ENCODE measurements around the gene THRB.

Gene THRB

DNA sequence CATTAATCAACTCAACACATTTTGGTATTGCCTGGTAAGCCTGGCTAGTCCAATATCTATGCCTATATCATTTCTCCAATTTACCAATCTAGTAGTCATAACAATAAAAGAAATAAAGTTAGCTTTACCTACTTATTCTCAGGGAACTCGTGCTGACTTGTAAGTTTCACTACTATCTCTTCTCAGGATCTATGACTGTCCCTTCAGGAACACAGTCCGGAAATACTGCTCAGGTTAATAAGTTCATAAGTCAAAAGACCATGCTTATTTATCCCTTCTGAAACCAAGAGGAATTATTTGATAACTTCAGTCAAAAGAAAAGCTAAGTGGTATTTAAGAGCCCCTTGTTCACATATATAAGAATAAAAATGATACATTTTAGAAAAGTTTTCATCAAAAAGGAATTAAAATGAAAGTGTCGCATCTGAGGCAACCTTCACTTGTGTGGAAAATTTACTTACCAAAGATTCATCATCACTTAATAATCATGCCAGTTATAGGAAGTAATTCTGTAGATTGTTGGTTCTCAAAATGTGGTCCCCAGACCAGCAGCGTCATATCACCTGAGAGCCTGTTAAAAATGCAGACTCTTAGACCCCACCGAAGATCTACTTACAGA is 15.5 kb upstream of the THRB start:
- no peak for DNase-seq

DNA sequence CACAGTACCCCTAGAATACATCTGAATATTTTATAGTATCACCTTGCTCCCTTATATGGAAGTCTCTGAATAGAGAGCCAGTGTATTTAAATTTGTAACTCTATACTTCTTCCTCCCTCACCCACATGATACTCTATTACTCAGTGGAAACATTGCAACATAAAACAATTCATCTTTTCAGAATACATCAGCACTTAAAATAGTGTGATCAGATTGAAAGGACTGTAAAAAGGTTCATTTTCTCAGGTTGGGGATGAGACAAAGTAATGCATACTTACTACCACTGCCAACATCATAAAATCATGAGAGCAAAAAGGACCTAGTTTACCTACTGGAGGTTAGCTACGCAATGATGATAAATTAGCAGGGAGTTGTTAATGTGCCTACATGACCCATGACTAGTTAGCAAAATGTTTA is 13.8 kb upstream of the THRB start:
- DNase-seq = no peak

DNA sequence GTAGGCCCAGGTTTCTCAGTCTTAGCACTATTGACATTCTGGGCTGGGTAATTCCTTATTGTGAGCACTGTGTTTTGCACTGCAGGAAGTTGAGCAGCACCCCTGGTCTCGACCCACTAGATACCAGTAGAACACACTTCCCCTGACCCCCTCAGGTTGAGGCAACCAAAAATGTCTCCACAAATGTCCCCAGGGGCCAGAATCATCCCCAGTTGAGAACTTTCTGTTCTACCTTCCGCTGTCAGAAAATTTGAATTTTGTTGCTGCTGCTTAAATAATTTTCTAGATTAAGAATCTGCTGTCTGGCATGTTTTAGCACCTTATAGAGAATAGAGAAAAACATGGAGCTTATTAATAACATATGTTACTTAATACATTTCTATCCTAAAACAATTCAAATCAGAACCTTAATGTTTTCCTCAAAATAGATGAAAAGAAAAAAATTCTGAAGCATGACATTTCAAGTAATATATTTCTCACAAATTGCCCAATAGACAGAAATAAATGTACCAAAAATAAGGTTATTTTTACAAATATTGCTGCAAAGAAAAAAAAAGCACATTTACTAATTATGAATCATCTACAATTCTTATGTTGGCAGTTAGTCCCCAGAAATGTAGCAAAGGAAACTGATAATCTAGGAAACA is 13.2 kb upstream of the THRB start:
- no peak for DNase-seq

DNA sequence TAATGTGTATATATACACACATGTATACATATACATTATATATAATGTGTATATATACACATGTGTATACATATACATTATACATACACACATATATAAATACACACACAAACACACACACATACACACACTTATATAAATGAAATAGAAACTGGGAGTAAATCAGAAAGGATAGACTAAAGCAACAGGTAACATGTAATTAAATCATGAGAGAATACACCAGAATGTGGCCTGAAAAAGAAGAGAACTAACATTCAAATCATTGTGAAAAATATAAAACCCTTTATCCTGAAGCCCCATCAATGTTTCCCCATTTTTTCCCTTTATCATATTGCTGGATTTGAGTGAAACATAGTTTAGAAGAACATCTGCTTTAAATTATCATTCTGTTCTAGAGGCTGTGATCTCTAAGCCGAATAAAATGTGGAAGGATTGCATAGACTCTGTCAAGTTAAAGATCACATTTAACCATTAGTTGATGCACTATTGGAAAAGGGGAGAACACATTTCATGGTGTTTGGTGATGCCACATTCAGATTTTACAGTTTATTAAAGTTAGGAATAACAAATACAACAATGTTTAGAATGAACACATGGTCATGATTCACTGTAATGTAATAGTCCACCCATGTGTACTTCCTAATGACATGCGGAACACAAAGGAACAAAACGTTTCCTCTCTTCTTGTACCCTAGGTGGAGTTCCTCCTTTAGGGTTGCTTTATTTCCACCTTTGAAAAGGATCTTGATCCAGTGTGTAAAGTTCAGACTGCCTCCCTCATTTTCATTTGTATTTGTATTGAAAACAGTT is 12.5 kb upstream of the THRB start:
- no peak for DNase-seq

DNA sequence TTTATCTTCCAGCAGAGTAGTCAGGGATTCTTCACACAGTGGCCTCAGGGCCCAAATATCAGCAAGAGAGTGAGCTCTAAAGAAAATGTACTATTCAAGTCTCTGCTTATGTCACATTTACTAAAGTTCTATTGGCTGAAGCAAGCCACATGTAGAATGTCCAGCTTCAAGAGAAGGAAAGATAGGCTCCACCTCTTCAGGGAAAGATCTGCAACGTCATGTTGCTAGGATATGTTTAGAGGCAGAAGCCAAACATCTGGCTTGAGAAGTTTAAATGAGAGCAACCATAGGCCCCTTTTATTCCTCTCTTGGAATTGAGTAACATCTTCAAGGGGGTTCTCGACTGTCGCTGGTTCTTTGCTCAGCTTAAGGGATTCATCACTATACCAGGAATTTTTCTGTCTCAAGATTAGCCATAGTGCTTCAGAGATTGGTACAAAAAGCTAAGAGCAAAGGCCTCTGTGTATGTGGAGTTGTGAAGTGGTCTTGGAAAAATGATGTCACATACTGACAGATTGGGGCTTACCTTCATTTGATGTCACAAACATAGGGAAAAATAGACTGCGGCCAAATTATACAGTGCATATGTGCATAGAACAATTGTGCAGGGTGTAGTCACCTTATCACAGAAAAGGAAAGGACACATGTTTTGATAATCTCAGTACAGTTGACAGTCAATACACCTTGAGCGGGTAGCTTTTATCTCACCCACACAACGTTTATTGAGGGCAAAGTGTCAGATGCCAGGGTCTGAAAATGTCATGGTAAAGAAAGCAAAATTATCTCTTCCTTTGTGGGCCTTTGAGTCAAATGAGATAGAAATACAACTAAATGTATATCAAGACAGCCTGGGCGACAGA is 11.3 kb upstream of the THRB start:
- no peak for DNase-seq

DNA sequence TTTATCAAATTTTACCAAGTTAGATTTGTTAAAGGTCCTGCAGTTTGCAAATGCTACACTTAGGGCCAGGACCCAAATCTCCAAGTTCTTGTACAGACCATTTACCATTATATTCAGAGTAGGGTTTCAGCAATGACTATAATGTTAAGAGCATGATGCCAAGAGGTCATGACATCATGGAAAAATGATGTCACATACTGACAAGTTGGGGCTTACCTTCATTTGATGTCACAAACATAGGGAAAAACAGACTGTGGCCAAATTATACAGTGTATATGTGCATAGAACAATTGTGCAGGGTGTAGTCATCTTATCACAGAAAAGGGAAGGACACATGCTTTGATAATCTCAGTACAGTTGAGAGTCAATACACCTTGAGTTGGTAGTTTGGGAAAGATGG is 10.1 kb upstream of the THRB start:
- DNase-seq = no peak

DNA sequence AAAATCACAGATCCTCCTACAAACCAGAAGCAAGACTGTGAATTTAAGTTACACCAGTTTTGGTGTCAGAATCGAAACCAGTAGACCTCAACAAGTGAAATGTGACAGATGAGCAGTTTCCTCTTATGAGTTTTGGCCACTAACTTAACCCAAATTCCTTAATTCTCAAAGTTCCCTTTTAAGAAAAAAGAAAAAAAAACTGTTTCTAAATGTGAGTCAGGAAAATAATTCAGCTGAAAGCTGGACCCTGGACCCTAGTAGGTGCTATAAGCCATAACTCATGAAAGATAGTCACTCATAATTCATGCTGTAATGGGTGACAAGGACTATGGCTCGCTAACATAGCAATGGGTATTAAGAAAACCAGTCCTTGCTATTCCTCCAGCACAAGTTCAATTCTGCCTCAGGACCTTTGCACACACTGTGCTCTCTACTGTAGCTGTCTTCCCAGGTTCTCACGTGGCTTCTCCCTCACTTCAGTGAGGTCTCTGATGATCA is 9.0 kb upstream of the THRB start:
- DNase-seq = no peak

DNA sequence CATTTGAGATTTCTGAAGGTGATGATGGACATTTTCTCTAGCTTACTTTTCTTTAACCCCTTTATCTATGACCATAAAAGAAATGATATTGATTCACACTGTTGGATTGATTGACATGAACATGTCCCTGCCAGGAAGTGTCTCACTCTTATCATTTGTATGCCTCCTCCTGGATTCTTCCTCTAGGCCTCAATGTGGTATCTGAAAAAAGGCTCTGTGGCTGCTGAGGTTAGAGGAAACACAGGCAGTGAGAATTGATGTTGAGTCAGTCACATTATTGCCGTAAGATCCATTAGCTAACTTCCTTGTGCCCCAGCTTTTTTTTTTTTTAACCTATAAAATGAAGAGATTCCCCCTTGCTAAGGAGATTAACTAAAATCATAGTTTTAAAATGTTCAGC is 8.0 kb upstream of the THRB start:
- no peak for DNase-seq

DNA sequence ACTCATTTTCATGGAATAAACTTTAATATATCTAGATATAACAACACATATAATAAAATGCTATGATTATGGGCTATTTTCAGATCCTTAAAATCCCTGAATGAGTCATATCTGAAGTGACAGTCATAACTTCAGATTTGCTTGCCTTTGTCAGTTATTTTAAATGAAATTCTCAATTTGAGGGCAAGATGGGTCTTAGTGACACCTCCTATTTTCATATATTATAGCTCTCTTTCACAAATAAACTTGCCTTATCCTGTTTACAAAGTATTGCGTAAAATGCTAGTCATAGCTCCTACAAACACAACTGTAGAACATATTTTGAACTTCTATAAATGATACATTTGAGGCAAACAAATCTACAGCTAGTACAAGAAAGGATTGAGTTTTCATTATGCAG is 6.2 kb upstream of the THRB start:
- no peak for DNase-seq

DNA sequence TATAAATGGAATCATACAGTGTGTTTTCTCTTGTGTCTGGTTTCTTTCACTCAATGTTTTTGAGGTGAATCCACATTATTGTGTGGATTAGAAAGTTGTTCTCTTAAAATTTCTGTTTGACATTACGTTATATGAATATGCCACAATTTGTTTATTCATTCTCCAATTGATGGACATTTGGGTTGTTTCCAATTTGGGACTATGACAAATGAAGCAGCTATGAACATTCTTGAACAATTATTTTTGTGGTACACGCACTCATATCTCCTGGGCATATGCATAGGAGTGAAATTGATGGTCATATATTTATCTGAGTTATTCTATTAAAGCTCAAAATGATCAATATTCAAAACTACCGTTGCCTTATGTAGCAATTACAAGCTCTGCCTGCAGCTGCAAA is 5.3 kb upstream of the THRB start:
- no peak for DNase-seq

DNA sequence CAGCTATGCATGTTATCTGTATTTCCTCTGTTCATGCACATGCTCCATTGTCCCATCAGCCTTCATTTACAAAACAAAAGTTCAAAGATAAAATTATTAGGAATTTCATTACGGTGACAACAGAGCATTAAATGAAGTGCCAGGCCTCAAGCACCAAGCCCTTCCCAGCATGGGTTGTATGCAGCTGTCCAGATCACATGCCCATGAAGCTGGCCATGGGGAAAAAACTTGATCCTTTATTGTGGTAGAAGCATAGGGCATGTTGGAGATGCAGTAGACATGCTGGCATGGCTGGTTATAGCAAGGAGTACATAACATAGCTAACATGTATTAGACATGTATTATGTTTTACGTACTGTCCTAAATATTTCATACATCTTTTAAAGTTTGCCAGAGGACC is 4.1 kb upstream of the THRB start:
- DNase-seq = no peak

DNA sequence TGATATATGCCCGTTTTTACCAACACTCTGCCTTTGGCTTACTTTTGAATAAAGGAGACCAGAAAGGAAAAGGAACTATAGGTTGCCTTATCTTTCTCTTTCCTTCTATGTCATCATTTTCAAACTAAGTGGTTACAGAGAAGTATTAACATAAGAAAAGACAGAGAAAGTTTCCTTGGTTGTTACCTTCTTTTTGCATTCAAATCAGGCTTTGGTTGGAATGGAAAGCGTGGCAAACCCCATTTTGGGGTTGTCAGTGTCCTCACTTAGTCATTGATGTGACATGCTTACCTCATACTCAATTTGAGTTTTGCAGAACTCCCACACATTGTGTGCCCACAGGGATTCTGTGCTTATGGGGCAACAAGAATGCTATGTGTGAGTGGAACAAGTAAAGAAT is 3.7 kb upstream of the THRB start:
- DNase-seq = no peak

DNA sequence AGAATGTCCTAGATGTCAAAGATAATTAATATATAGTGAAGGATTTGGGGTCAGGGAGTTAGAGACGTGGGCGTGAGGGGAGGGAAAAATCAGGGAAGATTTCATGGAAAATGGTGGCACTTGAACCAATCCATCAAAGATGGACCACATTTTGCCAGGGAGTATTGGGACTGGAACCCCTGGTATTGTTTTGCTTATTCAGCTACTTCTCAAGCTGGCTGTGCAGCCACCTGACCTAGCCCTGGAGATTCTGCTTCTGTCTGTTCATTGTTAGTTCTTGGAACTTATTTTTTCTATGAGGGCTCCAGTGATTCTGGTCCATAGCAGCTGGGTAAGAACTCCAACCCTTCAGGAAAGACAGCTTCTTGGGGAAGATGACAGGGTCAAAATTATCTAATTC is 3.3 kb upstream of the THRB start:
- DNase-seq = no peak

DNA sequence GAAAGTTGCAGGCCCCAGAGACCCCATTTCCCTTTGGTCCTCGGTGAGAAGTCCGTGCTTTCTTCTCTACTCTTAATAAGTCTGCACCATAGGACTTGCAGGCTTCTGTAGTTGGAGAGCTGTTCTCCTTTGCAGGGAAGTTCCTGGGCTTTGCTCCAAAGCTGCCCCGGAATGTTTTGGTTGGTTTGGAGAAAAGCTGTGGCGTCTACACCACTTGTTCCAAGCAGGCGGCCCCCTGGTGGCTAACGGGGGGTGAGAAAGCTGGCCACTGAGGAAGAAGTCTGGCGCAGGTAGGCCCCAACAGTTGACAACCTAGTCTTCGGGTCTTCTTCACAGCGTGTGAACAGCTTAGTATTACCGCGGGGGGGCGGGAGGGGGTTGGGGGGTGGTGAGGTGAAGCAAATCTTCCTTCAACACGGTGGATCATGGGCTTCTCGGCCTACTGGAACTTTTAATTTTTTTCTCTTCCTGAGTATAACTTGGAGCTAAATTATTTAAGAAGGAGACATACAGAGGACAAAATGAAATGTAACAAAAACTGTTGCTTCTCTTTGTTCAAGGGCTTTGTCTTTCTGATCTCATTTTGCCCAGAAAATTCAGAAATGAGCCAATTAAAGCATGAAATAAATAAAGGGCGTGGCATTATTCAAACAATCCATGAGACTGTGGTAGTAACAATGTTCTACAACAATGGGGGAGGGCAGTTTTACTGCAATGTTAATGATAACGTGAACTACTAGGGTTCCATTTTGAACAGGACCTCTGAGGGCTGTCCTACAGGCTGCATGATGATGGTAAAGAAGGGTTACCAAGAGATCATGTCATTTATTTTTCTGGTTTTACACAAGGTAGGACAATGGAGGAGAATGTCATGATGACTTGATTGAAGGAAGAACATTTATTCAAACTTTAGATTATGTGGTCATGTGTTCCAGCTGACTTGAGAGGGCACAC is 2.2 kb upstream of the THRB start:
- DNase-seq = no peak

DNA sequence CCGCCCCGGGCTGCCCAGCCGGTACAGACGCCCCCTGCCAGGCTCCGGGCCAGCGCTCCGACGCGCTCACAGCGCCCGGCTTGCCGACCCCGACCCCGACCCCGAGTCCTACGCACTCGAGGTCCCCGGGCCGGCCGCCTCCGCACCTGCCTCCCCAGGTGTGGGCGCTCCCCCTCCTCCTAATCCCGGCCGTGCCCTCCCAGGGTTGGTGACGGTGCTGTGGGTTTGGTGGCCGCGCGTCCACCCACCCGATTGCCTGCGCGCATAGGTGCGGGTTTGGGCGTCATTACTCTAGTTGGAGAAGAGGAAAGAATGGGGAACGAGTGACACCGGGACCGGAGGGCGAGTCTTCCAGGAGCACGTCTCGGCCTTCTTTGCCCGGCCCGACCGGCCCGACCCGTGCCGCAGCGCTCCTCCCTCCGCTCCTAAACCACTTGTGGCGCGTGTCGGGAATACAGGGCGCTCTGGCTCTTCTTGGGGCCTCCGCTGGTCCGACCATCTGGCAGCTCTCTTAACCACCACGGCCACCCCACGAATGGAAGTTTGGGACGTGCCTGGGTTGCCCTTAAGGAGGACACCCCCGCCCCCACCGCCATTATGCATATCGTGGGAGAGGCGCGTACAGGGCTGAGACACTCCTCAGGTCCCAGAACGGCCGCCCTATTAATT is 810 bp upstream of the THRB start:
- peak; percentile 21 for DNase-seq

DNA sequence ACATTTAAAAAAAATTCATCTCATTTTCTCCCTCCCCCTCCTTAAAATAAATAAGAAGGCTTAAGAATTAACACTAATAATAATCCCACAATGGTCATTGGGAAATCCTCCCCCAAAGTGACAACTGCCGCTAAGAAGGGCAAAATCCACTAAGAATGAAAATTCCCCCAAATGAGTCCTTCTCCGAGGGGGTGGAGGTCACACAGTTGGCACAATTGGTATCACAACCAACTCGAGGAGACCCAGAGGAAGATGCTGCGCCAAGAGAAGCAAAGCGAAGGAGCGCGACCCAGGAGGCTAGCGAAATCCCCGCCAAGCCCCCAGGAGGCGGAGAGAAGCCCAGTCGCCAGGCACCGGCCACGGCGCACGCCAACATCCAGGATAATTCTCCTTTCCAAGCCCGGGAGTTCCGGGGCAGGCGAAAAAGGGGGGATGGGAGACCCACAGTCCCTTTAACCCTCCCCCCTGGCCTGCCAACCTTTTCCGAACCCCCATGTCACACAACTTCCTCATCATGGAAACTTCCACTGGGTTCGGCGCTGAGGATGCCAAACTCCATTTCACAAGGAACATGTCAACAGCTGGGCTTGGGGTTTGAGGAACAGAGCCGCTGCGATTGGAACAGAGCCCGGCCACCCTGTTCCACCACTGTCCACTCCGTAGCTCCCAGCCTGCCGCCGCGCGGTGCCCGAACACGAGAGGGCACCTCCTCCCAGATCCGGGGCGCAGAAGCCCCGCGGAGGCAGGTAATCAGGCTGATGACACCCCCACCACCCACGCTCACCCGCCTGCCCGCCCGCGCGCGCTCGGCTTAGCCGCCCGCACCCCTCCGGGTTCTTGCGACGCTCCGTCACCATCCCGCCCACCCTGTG is 668 bp downstream of the THRB start:
- DNase-seq = no peak

DNA sequence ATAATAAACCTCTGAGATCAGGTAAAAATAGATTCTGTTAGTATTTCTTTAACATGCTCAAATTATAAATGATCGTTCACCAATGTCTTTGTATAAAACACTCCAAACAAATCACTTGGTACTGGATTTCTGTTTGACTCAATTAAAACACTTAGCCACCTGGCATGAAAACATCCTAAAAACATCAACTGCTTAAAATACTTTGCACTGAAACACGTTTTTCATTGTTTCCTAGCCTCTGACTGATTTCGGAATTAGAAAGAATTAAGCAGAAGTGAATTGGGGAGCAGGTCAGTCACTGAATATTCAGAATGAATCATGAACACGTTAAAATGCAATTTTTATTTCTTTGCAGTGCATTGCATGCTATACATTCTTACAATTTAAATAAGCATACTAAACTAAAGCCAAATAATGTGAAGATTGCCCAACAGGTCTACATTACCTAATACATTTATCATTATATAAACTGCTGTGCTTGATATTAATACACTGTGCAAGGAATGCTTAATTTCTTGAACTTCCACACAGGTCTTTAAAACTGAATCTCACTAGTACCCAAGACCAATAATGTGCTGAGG is 1.6 kb downstream of the THRB start:
- DNase-seq = no peak

DNA sequence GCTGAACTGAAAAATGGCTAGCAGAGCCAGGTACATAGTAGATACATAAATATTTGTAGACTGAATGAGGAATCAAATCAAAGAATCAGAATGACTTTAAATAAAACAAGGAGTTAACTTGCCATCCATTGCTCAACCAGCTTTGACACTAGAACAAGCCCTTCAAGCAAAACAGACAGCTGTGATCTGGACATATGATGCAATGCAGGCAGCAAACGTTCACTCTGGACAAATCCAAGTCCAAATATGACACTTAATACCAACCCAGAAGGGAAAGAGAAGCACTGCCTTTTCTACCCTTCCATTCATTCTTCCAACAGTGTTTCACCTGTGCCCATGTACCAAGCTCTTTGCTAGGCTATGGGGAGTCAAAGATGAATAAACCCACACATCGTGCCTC is 4.5 kb downstream of the THRB start:
- DNase-seq = no peak

DNA sequence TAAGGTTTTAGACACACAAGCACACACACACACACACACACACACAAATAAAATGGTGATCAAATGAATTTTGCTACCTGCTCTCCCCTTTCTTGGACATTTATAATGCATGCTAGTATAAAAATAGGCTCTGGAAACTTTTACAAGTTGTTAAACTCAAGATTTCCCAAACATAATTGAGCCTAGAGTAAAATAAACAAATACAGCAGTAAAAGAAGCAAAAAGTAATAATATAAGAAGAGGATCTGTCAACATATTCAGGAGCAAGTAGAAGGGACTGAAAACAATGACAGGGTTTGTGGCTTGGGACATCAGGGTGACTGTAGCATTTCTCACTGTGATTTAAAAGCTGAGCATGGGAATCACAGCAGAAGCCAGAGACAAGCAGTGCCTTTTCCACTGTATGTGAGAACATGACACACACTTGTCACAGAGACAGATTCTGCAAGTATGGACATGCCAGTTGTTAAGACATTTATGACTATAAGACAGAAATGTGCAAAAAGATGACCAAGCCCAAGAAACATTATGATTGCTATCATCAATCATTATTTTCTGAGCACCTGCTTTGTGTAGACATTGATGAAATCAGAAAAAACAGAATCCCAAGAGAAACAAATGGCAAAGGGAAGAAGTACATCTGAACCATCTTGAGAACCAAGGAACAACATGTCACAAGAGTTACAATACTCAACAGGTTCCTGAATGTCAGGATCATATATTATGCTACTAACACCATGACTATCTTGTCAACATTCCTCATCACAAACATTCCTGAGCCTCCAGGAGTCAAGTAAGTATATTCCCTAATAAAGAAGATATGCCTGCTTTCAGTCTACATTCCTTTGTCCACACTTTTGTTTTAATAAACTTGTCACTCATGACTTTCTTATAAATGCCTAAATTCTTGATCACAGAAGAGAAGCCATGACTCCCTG is 7.1 kb downstream of the THRB start:
- no peak for DNase-seq
